ENCODE data around the gene MKRN3. TPM values are rescaled to one million over a fixed set of nuclear protein-coding genes. Genes with fewer than 3 reads are reported as not detected.

MKRN3 gene
- total and polyA plus RNA-seq, 4 donors, result 0.30 to 0.40 TPM; not detected in 2

DNA sequence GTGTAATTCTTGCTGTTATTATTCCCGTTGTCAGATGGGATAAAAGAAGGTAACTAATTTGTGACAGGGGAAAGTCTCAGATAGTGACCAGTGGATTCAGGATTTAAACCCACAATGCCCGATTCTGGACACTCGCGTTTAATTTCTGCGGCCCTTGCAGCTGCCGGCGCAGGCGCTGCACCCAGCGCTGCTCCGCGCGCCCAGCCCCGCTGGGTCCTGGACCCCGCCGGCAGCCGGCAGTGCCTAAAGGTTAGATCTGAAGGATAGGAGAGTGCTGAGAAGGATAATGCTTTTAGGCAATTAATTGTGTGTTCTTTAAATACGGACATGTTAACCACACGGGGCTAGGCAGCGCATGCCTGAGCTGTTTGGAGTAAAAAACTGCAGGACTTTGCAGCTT lies 3.6 kb upstream of the MKRN3 start:
- no peak overlapping the region for H3K4me3 ChIP-seq
- H3K9me3 ChIP-seq (ENCODE audit: control insufficient read depth in 4 of 4, insufficient read depth in 3 of 4, low read length in 3 of 4), result peaks cover 0 to 5% (median 0%) of the 10 kb centered on the region in 4 donors
- H3K36me3 ChIP-seq (ENCODE audit: control insufficient read depth in 4 of 4, insufficient read depth in 4 of 4, low read length in 4 of 4), result no peaks in the 10 kb centered on the region
- TF ChIP-seq CTCF (IDR thresholded peaks at IDR 0.05; ENCODE audit: control extremely low read depth, extremely low read depth), result no peak
- WGBS, 2 donors, result 45 to 55% methylated on average over 19 of the region's 19 CpGs
- no peaks in the 10 kb centered on the region for H3K4me1 ChIP-seq (ENCODE audit: control insufficient read depth in 5 of 5, insufficient read depth in 5 of 5, low read length in 5 of 5)
- ATAC-seq (ENCODE audit: insufficient read depth, low FRiP score) (no peak), DNase-seq (no peak)
- no peak overlapping the region for H3K27ac ChIP-seq (ENCODE audit: low read depth in 1 of 2, low read length in 1 of 2)
- peaks cover 2 to 7% (median 4%) of the 10 kb centered on the region in 3 donors for H3K27me3 ChIP-seq (ENCODE audit: control insufficient read depth in 3 of 3, insufficient read depth in 3 of 3, low read length in 2 of 3)
- H3K9ac ChIP-seq (ENCODE audit: insufficient read depth in 1 of 2, low read length in 2 of 2), result no peak overlapping the region

DNA sequence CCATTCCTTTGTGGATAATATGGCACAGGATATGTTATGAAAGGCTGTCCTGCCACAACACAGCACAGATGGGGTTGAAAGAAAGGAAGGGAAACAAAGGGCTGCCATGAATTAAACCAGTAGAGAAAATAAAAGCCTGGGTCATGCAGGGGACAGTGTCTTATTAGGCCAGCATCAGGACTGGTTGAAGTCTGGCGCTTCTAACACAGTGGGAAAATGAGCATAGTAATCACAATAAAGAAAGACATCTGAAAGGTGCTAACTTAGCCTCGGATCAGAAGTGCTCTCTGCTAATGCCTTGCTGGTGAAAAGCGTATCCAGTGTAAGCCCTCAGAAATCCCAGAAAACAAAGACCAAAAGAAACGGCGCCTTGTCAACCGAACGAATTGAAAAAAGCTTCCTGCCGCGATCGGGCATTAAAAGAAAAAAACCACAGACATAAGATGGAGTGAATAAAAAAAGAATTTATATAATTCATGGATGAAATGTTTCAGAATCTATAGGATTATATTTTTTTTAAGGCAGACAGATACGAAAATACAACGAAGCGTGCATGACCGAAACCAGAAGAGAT lies 566 bp upstream of the MKRN3 start:
- H3K9me3 ChIP-seq (ENCODE audit: control insufficient read depth in 4 of 4, insufficient read depth in 3 of 4, low read length in 3 of 4), result peaks cover 0 to 8% (median 1%) of the 10 kb centered on the region in 4 donors
- H3K4me1 ChIP-seq (ENCODE audit: control insufficient read depth in 5 of 5, insufficient read depth in 5 of 5, low read length in 5 of 5), result no peaks in the 10 kb centered on the region
- DNase-seq, result peak in 2 of 3 donors; percentile 7 to 13
- TF ChIP-seq CTCF (IDR thresholded peaks at IDR 0.05; ENCODE audit: control extremely low read depth, extremely low read depth), result no peak
- ATAC-seq (ENCODE audit: insufficient read depth, low FRiP score), result no peak
- H3K36me3 ChIP-seq (ENCODE audit: control insufficient read depth in 4 of 4, insufficient read depth in 4 of 4, low read length in 4 of 4), result no peaks in the 10 kb centered on the region
- H3K27me3 ChIP-seq (ENCODE audit: control insufficient read depth in 3 of 3, insufficient read depth in 3 of 3, low read length in 2 of 3), result peaks cover 2 to 7% (median 4%) of the 10 kb centered on the region in 3 donors
- 84 to 88% methylated on average over 14 of the region's 14 CpGs for WGBS, 2 donors
- no peak overlapping the region for H3K4me3 ChIP-seq
- H3K27ac ChIP-seq (ENCODE audit: low read depth in 1 of 2, low read length in 1 of 2), result no peak overlapping the region
- H3K9ac ChIP-seq (ENCODE audit: insufficient read depth in 1 of 2, low read length in 2 of 2), result no peak overlapping the region

- Histone ChIP-seq H3K9me3 (ENCODE audit: control insufficient read depth in 4 of 4, insufficient read depth in 3 of 4, low read length in 3 of 4) (peaks cover 0 to 8% (median 1%) of the 10 kb centered on the region in 4 donors), H3K9ac (ENCODE audit: insufficient read depth in 1 of 2, low read length in 2 of 2) (no peak overlapping the region), H3K36me3 (ENCODE audit: control insufficient read depth in 4 of 4, insufficient read depth in 4 of 4, low read length in 4 of 4) (no peaks in the 10 kb centered on the region), H3K27ac (ENCODE audit: low read depth in 1 of 2, low read length in 1 of 2) (no peak overlapping the region), H3K4me1 (ENCODE audit: control insufficient read depth in 5 of 5, insufficient read depth in 5 of 5, low read length in 5 of 5) (no peaks in the 10 kb centered on the region), H3K27me3 (ENCODE audit: control insufficient read depth in 3 of 3, insufficient read depth in 3 of 3, low read length in 2 of 3) (peaks cover 2 to 7% (median 4%) of the 10 kb centered on the region in 3 donors), H3K4me3 (peak overlapping the region; percentile 2)
- no peak for TF ChIP-seq CTCF (IDR thresholded peaks at IDR 0.05; ENCODE audit: control extremely low read depth, extremely low read depth)
- WGBS, 2 donors, result 82 to 83% methylated on average over 22 of the region's 22 CpGs
- DNase-seq, result peak; percentile 6 to 21 (median 18)
- ATAC-seq (ENCODE audit: insufficient read depth, low FRiP score), result no peak
Observed at GRCh38 chr15:23566071-23566554, 639 bp downstream of the MKRN3 start.
